Measurements from ENCODE around the gene TMC5. TPM values are rescaled to one million over a fixed set of nuclear protein-coding genes. Genes with fewer than 3 reads are reported as not detected.
A peak's percentile ranks its signal among the peaks of the same experiment; 100 is the strongest.
"Not testable (repeated sequence)": the region's sequence is repeated elsewhere in the genome, so short reads cannot be mapped to it uniquely, and the experiment has no call there.

The TMC5 gene
- polyA plus RNA-seq, 1 donor from 2014 or later, result not detected

- Histone ChIP-seq H3K9ac (ENCODE audit: low read length) (no peak overlapping the region), H3K79me2 (replicated peaks; ENCODE audit: insufficient read depth, low read length) (no peaks in the 10 kb centered on the region), H4K20me1 (ENCODE audit: insufficient read depth) (no peaks in the 10 kb centered on the region), H3K9me3 (ENCODE audit: low read length) (no peaks in the 10 kb centered on the region), H3K27ac (ENCODE audit: low read length) (no peak overlapping the region), H3K36me3 (ENCODE audit: insufficient read depth, low read length) (no peaks in the 10 kb centered on the region), H3K27me3 (ENCODE audit: insufficient read depth, low read depth, low read length) (peaks cover 22% of the 10 kb centered on the region), H2AFZ (ENCODE audit: low read depth, low read length) (no peak overlapping the region), H3K4me2 (ENCODE audit: low read length) (no peak overlapping the region), H3F3A (ENCODE audit: insufficient read depth, low read length, poor library complexity, severe bottlenecking) (no peaks in the 10 kb centered on the region), H3K4me3 (ENCODE audit: low read length) (peak overlapping the region; percentile 63), H3K9me2 (ENCODE audit: insufficient read depth, low read length) (no peaks in the 10 kb centered on the region)
- TF ChIP-seq POLR2AphosphoS5 (IDR thresholded peaks at IDR 0.05) (no peak), REST (IDR thresholded peaks at IDR 0.05; ENCODE audit: borderline replicate concordance) (no peak), EP300 (conservative IDR thresholded peaks at IDR 0.05; ENCODE audit: poor library complexity, severe bottlenecking) (no peak), TAF1 (IDR thresholded peaks at IDR 0.05; ENCODE audit: low read depth) (no peak), RAD21 (conservative IDR thresholded peaks at IDR 0.05) (no peak), EZH2 (IDR thresholded peaks at IDR 0.05; ENCODE audit: borderline replicate concordance, insufficient read depth, low read length, poor library complexity, severe bottlenecking) (no peak), CTCF (IDR thresholded peaks at IDR 0.05; ENCODE audit: poor library complexity, severe bottlenecking) (no peak), SMC3 (conservative IDR thresholded peaks at IDR 0.05; ENCODE audit: poor library complexity) (no peak), MXI1 (conservative IDR thresholded peaks at IDR 0.05; ENCODE audit: poor library complexity, severe bottlenecking) (no peak)
Observed at GRCh38 chr16:19411298-19411697, 6.4 kb upstream of the TMC5 start.

- not testable (repeated sequence) for H3K27ac ChIP-seq (ENCODE audit: low read length); H3K4me3 ChIP-seq (ENCODE audit: low read length); H3F3A ChIP-seq (ENCODE audit: insufficient read depth, low read length, poor library complexity, severe bottlenecking); H3K79me2 ChIP-seq (replicated peaks; ENCODE audit: insufficient read depth, low read length); H3K9me3 ChIP-seq (ENCODE audit: low read length); H4K20me1 ChIP-seq (ENCODE audit: insufficient read depth); H3K36me3 ChIP-seq (ENCODE audit: insufficient read depth, low read length); H3K9me2 ChIP-seq (ENCODE audit: insufficient read depth, low read length); H3K4me2 ChIP-seq (ENCODE audit: low read length); H2AFZ ChIP-seq (ENCODE audit: low read depth, low read length); H3K9ac ChIP-seq (ENCODE audit: low read length)
- H3K27me3 ChIP-seq (ENCODE audit: insufficient read depth, low read depth, low read length), result peaks cover 22% of the 10 kb centered on the region
Observed at GRCh38 chr16:19412055-19412454, 5.6 kb upstream of the TMC5 start.

- peaks cover 14% of the 10 kb centered on the region for H3K27me3 ChIP-seq (ENCODE audit: insufficient read depth, low read depth, low read length)
- no peaks in the 10 kb centered on the region for H3K79me2 ChIP-seq (replicated peaks; ENCODE audit: insufficient read depth, low read length)
- H3K36me3 ChIP-seq (ENCODE audit: insufficient read depth, low read length), result no peaks in the 10 kb centered on the region
- H3K9me3 ChIP-seq (ENCODE audit: low read length), result no peaks in the 10 kb centered on the region
- H3K9me2 ChIP-seq (ENCODE audit: insufficient read depth, low read length), result no peaks in the 10 kb centered on the region
- H3K9ac ChIP-seq (ENCODE audit: low read length), result no peak overlapping the region
- H2AFZ ChIP-seq (ENCODE audit: low read depth, low read length), result no peak overlapping the region
- H3K27ac ChIP-seq (ENCODE audit: low read length), result no peak overlapping the region
- no peaks in the 10 kb centered on the region for H3F3A ChIP-seq (ENCODE audit: insufficient read depth, low read length, poor library complexity, severe bottlenecking)
- H4K20me1 ChIP-seq (ENCODE audit: insufficient read depth), result no peaks in the 10 kb centered on the region
- H3K4me3 ChIP-seq (ENCODE audit: low read length), result no peak overlapping the region
- no peak for TF ChIP-seq REST (IDR thresholded peaks at IDR 0.05; ENCODE audit: borderline replicate concordance)
- TF ChIP-seq EP300 (conservative IDR thresholded peaks at IDR 0.05; ENCODE audit: poor library complexity, severe bottlenecking), result no peak
- TF ChIP-seq TAF1 (IDR thresholded peaks at IDR 0.05; ENCODE audit: low read depth), result no peak
- TF ChIP-seq POLR2AphosphoS5 (IDR thresholded peaks at IDR 0.05), result no peak
- TF ChIP-seq CTCF (IDR thresholded peaks at IDR 0.05; ENCODE audit: poor library complexity, severe bottlenecking), result no peak
- no peak for TF ChIP-seq EZH2 (IDR thresholded peaks at IDR 0.05; ENCODE audit: borderline replicate concordance, insufficient read depth, low read length, poor library complexity, severe bottlenecking)
- TF ChIP-seq RAD21 (conservative IDR thresholded peaks at IDR 0.05), result no peak
- no peak for TF ChIP-seq SMC3 (conservative IDR thresholded peaks at IDR 0.05; ENCODE audit: poor library complexity)
- TF ChIP-seq MXI1 (conservative IDR thresholded peaks at IDR 0.05; ENCODE audit: poor library complexity, severe bottlenecking), result no peak
- no peak overlapping the region for H3K4me2 ChIP-seq (ENCODE audit: low read length)
Observed at GRCh38 chr16:19415461-19415860, 2.2 kb upstream of the TMC5 start.
